Stimulated activated naive CD8-positive, alpha-beta T cell treated with anti-CD3 and anti-CD28 coated beads, Interleukin-15, amount 100 ng/mL, for 72 hours (primary cell): ENCODE results near the gene GPR50.

ENCODE experiments used
- ATAC-seq: fragments of 150-1000 bp; cut with Tn5 transposase; 2 replicates; pipeline ENCODE4 v1.10.0; 2021; ENCODE audit warnings: mild to moderate bottlenecking, moderate library complexity
- DNase-seq, 2 donors: peaks; one replicate each; pipeline ENCODE4 v3.0.0; 2021 to 2022
- H3K27ac Mint-ChIP-seq, 2 donors: one replicate each; pipeline ENCODE4 v1.8.0; 2022; ENCODE audit warnings: mild to moderate bottlenecking in 2 of 2, mixed read lengths in 2 of 2, moderate library complexity in 2 of 2
- H3K27me3 Mint-ChIP-seq: one replicate; pipeline ENCODE4 v1.8.0; 2022; ENCODE audit warnings: mixed read lengths
- H3K4me1 Mint-ChIP-seq: one replicate; pipeline ENCODE4 v1.8.0; 2022; ENCODE audit warnings: mild to moderate bottlenecking, mixed read lengths
- H3K4me3 Mint-ChIP-seq, 2 donors: one replicate each; pipeline ENCODE4 v1.8.0; 2022; ENCODE audit warnings: mild to moderate bottlenecking in 2 of 2, mixed read lengths in 2 of 2, moderate library complexity in 1 of 2
- H3K9me3 Mint-ChIP-seq, 2 donors: one replicate each; pipeline ENCODE4 v1.8.0; 2022; ENCODE audit warnings: mixed read lengths in 2 of 2

GPR50 gene

GRCh38 chrX:151183233-151183753 lies 6.9 kb downstream of the GPR50 start:
- no peak for ATAC-seq
- Mint-ChIP-seq H3K4me3 (no peak overlapping the region), H3K4me1 (peaks cover 11% of the 10 kb centered on the region), H3K27ac (no peak overlapping the region), H3K27me3 (peaks cover 50% of the 10 kb centered on the region), H3K9me3 (no peaks in the 10 kb centered on the region)
- no peak for DNase-seq

DNA sequence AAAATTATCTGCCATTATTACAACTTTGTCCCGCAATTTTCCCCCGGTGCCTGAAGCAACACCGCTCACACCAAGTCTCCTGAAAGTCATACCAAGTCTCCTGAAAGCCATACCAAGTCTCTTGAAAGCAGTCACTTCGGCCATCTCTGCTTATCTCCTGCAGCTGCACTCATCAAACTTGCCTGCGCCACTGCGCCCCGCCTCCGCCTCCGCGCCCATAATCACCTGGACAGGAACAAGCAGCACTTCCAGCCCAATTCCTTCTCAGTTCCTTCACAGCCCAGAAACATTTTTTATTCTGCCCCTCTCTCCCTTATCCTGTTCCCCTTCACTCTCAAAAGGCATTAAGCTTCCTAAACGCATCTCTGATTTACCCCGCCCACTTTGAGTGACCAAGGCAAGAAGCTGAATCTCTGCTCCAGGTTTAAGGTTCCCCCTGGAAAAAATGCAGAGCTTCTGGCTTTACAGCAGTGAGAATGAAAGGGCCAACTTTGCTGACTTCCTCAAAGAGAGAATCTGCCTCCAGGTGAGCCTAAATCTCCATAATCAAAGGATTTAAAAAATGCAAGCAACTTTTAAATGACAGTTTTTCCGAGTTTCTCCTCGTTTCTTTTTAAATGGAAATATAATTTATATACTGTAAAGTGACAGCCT lies 7.7 kb downstream of the GPR50 start:
- H3K27me3 Mint-ChIP-seq: peaks cover 43% of the 10 kb centered on the region
- no peaks in the 10 kb centered on the region for H3K9me3 Mint-ChIP-seq
- DNase-seq (no peak), ATAC-seq (no peak)
- no peak overlapping the region for H3K27ac Mint-ChIP-seq
- peaks cover 6% of the 10 kb centered on the region for H3K4me1 Mint-ChIP-seq
- no peak overlapping the region for H3K4me3 Mint-ChIP-seq

DNA sequence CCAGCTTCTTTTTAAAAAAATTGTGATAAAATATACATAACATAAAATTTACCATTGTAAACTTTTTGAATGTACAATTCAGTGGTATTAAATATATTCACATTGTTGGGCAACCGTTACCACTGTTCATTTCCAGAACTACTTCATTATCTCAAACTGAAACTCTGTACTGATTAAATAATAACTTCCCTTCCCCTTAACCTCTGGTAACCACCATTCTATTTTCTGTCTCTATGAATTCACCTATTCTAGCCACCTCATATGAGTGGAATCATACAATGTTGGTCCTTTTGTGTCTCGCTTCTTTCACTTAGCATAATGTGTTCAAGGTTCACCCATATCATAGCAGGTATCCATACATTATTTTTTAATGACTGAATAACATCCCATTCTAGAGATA lies 8.3 kb downstream of the GPR50 start:
- no peaks in the 10 kb centered on the region for H3K9me3 Mint-ChIP-seq
- ATAC-seq (no peak), DNase-seq (no peak)
- H3K4me1 Mint-ChIP-seq: peaks cover 6% of the 10 kb centered on the region
- H3K27ac Mint-ChIP-seq: no peak overlapping the region
- no peak overlapping the region for H3K4me3 Mint-ChIP-seq
- H3K27me3 Mint-ChIP-seq: peaks cover 36% of the 10 kb centered on the region

GRCh38 chrX:151206871-151207270 lies 30.5 kb downstream of the GPR50 start:
- Mint-ChIP-seq H3K27me3 (no peaks in the 10 kb centered on the region), H3K4me3 (no peak overlapping the region), H3K27ac (no peak overlapping the region), H3K9me3 (no peaks in the 10 kb centered on the region), H3K4me1 (no peaks in the 10 kb centered on the region)
- no peak for ATAC-seq
- no peak for DNase-seq

GRCh38 chrX:151225843-151226242 lies 49.5 kb downstream of the GPR50 start:
- peaks cover 51% of the 10 kb centered on the region for H3K27me3 Mint-ChIP-seq
- no peak for DNase-seq

DNA sequence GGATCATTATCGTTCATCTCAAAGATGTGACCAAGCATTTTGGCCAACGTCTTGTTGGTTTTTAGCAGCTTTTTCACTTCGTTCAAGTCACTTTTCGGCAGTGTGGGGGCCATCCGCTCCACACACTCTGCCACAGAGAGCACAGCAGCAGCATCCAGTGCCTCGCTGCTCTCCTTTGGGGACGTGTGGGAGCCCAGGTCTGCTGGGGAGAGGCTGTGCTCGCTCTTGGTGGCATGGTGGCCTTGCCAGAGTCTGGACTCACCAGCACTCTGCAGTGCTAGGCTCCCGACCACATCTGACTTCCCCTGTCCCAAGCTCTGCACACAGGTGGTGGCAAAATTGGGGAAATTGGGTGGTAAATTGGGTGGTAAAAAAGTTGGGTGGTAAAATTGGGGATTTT lies 50.6 kb downstream of the GPR50 start:
- no peak overlapping the region for H3K27ac Mint-ChIP-seq
- H3K27me3 Mint-ChIP-seq: peaks cover 45% of the 10 kb centered on the region
- no peak for DNase-seq
- H3K4me3 Mint-ChIP-seq: no peak overlapping the region
- H3K9me3 Mint-ChIP-seq: no peaks in the 10 kb centered on the region
- no peaks in the 10 kb centered on the region for H3K4me1 Mint-ChIP-seq
- no peak for ATAC-seq

More at GRCh38 chrX:151225843-151226242, 49.5 kb downstream of the GPR50 start:
- no peak overlapping the region for H3K27ac Mint-ChIP-seq
- no peaks in the 10 kb centered on the region for H3K4me1 Mint-ChIP-seq
- no peak overlapping the region for H3K4me3 Mint-ChIP-seq
- H3K9me3 Mint-ChIP-seq: no peaks in the 10 kb centered on the region
- no peak for ATAC-seq

GRCh38 chrX:151227627-151228026 lies 51.2 kb downstream of the GPR50 start:
- DNase-seq (no peak), ATAC-seq (no peak)
- Mint-ChIP-seq H3K9me3 (no peaks in the 10 kb centered on the region), H3K4me3 (no peak overlapping the region), H3K4me1 (no peaks in the 10 kb centered on the region), H3K27ac (no peak overlapping the region), H3K27me3 (peaks cover 45% of the 10 kb centered on the region)

- ATAC-seq (no peak), DNase-seq (no peak)
- Mint-ChIP-seq H3K9me3 (no peaks in the 10 kb centered on the region), H3K27me3 (peaks cover 45% of the 10 kb centered on the region), H3K4me1 (no peaks in the 10 kb centered on the region), H3K27ac (no peak overlapping the region), H3K4me3 (no peak overlapping the region)
Observed at GRCh38 chrX:151228935-151229334, 52.6 kb downstream of the GPR50 start.
